Activated CD8-positive, alpha-beta memory T cell treated with anti-CD3 and anti-CD28 coated beads, Interleukin-2, amount 10 ng/mL, durations not matched to agents 7 days and 5 days (primary cell): ENCODE results near the gene ACVR2B. TPM values are rescaled to one million over a fixed set of nuclear protein-coding genes. Genes with fewer than 3 reads are reported as not detected.

Experiments used
- ATAC-seq: fragments of 150-1000 bp; cut with Tn5 transposase; one replicate; pipeline ENCODE4 v1.10.0; 2021; ENCODE audit warnings: moderate library complexity
- CTCF ChIA-PET: fragments of 350-600 bp; sonication (Branson Sonifier 250); formaldehyde crosslinking; loops from one replicate; lab custom pipeline; 2021; ENCODE audit warnings: antibody characterized with exemption; lab: Charles Lee
- DNase-seq: peaks from one replicate; pipeline ENCODE4 v3.0.0-alpha.2; 2020
- H3K27ac Mint-ChIP-seq: one replicate; pipeline ENCODE4 v1.8.0; 2021; ENCODE audit warnings: mild to moderate bottlenecking, mixed read lengths
- H3K27me3 Mint-ChIP-seq: one replicate; pipeline ENCODE4 v1.8.0; 2021; ENCODE audit warnings: mixed read lengths
- H3K36me3 Mint-ChIP-seq: one replicate; pipeline ENCODE4 v1.8.0; 2021; ENCODE audit warnings: mild to moderate bottlenecking, mixed read lengths
- H3K4me1 Mint-ChIP-seq: one replicate; pipeline ENCODE4 v1.8.0; 2021; ENCODE audit warnings: mixed read lengths
- H3K4me3 Mint-ChIP-seq: one replicate; pipeline ENCODE4 v1.8.0; 2021; ENCODE audit warnings: mild to moderate bottlenecking, moderate library complexity, mixed read lengths
- H3K9me3 Mint-ChIP-seq: one replicate; pipeline ENCODE4 v1.8.0; 2022; ENCODE audit warnings: low read depth, mixed read lengths
- total RNA-seq, 2 experiments: library from RNA; stranded (reverse); gene quantifications; one replicate each; pipeline ENCODE4 v1.2.3, GENCODE V29; 2021

Gene ACVR2B
- total RNA-seq, 2 experiments from 2014 or later = 4.6 to 6.4 TPM

DNA sequence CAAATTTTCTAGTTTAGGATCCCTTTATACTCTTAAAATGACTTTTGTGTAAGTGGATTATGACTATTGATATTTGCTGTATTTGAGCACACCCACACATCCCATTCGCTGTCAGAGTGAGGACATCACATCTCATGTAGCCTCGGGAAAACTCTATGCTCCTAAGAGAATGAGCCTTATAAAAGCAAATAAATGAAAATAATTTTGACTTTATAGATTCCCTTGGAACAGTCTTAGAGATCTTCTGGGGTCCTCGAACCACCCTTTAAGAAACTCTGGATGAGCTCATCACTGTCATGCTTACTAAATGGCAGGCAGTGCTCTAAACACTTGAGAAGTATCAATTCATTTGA, 26.4 kb downstream of the ACVR2B start:
- H3K4me3 Mint-ChIP-seq = no peak overlapping the region
- no peaks in the 10 kb centered on the region for H3K9me3 Mint-ChIP-seq
- ATAC-seq (no peak), DNase-seq (no peak)
- no peak overlapping the region for H3K27ac Mint-ChIP-seq
- H3K36me3 Mint-ChIP-seq = peaks cover 6% of the 10 kb centered on the region
- H3K27me3 Mint-ChIP-seq = no peaks in the 10 kb centered on the region
- no peaks in the 10 kb centered on the region for H3K4me1 Mint-ChIP-seq
- CTCF ChIA-PET = interaction anchor here (0.7 to 5.2 kb wide), 24 partner anchors 9 to 612 kb away, joined by 3 to 78 read pairs (median 3); partner anchors contain the start of genes ACVR2B, EXOG and XYLB

DNA sequence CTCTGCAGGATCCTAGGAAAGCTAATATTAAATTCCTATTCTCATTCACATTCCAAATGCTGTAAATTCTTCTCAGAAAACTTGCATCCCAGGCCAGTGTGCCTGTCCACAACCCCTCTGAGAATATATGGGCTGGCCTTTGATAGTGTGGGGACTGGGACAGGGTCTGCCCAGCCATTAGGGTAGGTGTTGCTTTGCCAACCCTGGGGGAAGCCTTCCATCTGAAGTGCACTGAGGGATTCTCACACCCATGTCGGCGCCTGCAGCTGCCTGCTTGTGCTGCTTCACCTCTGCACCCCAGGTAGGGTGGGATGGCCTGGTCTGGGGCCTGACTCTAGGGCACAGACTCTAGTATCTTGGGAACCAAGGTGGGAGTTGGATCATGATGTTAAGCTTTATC, 27.2 kb downstream of the ACVR2B start:
- CTCF ChIA-PET = interaction anchor here (0.7 to 5.2 kb wide), 14 partner anchors 8 to 364 kb away, joined by 3 to 78 read pairs (median 6); partner anchors contain the start of genes ACVR2B, EXOG and XYLB
- H3K36me3 Mint-ChIP-seq = peaks cover 6% of the 10 kb centered on the region
- no peaks in the 10 kb centered on the region for H3K4me1 Mint-ChIP-seq
- DNase-seq = peak; percentile 26
- no peak for ATAC-seq
- H3K27ac Mint-ChIP-seq = no peak overlapping the region
- H3K9me3 Mint-ChIP-seq = no peaks in the 10 kb centered on the region
- no peaks in the 10 kb centered on the region for H3K27me3 Mint-ChIP-seq
- H3K4me3 Mint-ChIP-seq = no peak overlapping the region

DNA sequence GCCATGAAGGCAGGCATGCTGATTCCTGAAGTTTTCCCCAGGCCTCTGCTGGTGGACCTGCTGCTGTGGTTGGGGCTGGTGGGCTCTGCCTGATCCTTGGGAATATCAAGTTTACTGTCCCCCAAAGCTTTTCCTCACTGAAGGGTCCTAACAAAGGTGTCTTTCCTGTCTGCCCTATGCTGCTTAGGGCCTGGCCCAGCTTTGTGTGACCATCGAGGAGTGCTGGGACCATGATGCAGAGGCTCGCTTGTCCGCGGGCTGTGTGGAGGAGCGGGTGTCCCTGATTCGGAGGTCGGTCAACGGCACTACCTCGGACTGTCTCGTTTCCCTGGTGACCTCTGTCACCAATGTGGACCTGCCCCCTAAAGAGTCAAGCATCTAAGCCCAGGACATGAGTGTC, 29.3 kb downstream of the ACVR2B start:
- no peak for ATAC-seq
- Mint-ChIP-seq H3K27ac (no peak overlapping the region), H3K9me3 (no peaks in the 10 kb centered on the region), H3K4me1 (peaks cover 8% of the 10 kb centered on the region), H3K36me3 (peaks cover 6% of the 10 kb centered on the region), H3K4me3 (no peak overlapping the region), H3K27me3 (no peaks in the 10 kb centered on the region)
- CTCF ChIA-PET = interaction anchor here (1.0 to 5.2 kb wide), 3 partner anchors 9 to 136 kb away, joined by 3 to 78 read pairs (median 4); partner anchors contain the start of gene XYLB
- DNase-seq = peak; percentile 28

DNA sequence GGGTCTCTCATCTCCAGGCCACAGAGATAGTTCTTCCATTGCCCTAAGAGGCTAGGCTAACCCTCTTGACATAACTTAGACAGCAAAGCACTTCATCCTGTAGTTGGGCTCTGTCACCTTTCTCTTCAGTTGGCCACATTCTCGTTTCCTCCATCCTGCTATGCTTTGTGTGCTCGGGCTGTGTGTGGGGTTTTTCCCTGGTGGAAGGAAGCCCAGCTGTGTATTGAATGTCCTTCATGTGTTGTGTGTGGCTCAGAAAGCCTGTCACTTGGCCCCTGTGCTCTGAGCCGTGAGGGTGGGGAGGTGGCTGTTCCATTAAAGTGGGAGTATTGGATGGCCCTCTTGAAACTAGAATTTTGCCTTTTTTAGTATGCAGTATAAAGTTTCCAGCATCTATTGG, 33.6 kb downstream of the ACVR2B start:
- CTCF ChIA-PET = interaction anchor here (0.8 kb wide), 1 partner anchor 9 kb away, joined by 3 read pairs; the partner anchor contains the start of gene EXOG
- H3K27me3 Mint-ChIP-seq = no peaks in the 10 kb centered on the region
- H3K9me3 Mint-ChIP-seq = no peaks in the 10 kb centered on the region
- no peak for DNase-seq
- H3K27ac Mint-ChIP-seq = no peak overlapping the region
- no peak for ATAC-seq
- peaks cover 8% of the 10 kb centered on the region for H3K4me1 Mint-ChIP-seq
- H3K4me3 Mint-ChIP-seq = no peak overlapping the region
- peaks cover 3% of the 10 kb centered on the region for H3K36me3 Mint-ChIP-seq

DNA sequence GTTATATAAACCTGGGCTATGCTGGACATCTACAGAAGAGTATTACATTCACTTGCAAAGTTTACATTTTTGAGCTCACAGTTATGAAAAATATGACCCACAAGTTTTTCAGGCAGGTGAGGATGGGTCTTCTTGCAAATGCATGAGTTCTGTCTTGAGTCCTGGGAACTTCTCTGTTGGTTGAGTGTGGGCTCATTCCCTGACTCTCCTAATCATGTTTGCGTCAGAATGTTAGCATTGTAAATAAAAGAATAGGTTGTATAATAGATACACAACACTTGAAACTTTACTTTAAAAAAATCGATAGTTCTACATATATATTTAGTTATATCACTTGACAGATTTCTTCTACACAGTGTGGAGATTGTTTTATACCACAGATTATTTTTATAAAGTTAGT, 35.3 kb downstream of the ACVR2B start:
- no peak for DNase-seq
- H3K27ac Mint-ChIP-seq = no peak overlapping the region
- CTCF ChIA-PET = interaction anchor here (1.0 to 1.6 kb wide), 2 partner anchors 9 to 371 kb away, joined by 4 to 6 read pairs; no protein-coding TSS in a partner anchor
- ATAC-seq = no peak
- H3K4me1 Mint-ChIP-seq = peaks cover 8% of the 10 kb centered on the region
- no peaks in the 10 kb centered on the region for H3K36me3 Mint-ChIP-seq
- no peak overlapping the region for H3K4me3 Mint-ChIP-seq
- no peaks in the 10 kb centered on the region for H3K27me3 Mint-ChIP-seq
- H3K9me3 Mint-ChIP-seq = no peaks in the 10 kb centered on the region

DNA sequence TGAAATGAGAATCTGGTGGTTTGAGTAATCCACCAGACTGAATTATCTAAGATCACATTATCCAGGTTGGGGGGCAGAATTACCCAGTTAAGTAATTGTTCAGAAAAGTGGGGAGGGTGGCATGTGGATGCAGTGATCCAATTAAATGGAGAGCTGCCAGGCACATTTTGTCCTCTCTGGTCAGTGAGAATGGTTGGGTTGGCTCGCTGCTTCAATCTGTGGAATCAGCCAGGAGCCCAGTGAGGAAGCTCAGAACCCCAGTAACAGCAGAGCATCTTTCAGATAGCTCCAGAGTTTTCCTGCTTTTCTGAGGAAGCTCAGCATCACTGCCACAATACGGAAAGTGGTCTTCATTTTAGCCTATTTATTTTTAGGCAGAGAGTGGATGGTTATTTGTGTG, 36.1 kb downstream of the ACVR2B start:
- no peak for ATAC-seq
- Mint-ChIP-seq H3K4me1 (peaks cover 8% of the 10 kb centered on the region), H3K9me3 (no peaks in the 10 kb centered on the region), H3K4me3 (no peak overlapping the region), H3K27ac (no peak overlapping the region), H3K36me3 (no peaks in the 10 kb centered on the region), H3K27me3 (no peaks in the 10 kb centered on the region)
- no peak for DNase-seq
- CTCF ChIA-PET = interaction anchor here (0.7 to 1.6 kb wide), 3 partner anchors 9 to 371 kb away, joined by 3 to 5 read pairs (median 4); partner anchors contain the start of gene XYLB

DNA sequence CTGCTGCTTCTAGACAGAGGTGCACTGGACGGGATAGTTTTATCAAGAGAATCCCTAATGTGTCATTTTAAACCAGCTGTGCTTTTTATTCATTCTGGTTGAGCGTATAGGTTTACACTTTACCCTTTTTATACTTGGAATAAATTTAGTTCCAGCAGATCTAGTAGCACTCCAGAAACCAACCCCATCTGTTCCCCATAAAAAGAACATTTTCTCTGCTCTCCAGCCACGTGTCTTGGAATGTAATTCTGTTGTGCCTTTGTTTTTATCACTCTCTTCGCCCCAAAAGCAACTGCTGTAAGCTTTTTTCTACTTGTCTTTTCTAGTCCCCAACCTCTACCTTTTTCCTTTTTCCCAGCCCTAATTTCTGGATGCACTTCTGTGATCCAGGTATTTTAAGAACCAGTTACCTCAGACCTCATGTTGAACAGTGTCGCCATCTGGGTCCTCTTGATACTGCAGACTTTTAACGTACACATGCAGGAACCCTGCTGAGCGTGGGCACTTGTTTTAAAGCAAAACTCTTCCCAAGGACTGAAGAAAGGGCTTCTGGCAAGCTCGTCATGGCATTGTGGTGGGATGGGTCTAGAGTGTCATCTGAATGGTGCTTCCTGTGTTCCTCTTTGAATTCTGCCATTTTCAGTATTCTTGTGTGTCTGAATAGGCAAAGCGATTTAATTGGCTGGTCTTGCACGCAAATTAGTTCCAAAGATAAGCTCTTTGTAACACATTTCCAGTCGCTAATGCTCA, 36.8 kb downstream of the ACVR2B start:
- no peak for ATAC-seq
- Mint-ChIP-seq H3K27me3 (no peaks in the 10 kb centered on the region), H3K4me3 (no peak overlapping the region)

DNA sequence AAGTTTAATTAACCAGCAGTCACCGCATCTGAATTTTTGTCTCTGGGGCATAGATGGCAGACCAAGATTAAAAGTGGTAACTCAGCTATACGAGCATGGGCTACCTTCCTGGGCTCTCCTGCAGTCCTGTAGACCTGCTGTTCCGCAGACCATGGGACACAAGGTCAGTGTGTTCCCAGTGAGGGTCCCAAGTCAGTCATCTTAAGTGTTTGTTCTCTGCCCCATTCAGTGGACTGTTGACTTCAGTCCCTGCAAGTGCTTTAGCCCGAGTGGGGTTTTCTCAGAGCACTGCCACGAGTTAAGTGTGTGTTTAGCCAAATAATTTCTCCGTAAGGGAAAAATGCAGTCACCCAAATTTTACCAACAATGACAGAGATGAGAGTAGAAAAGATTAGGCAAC, 37.5 kb downstream of the ACVR2B start:
- H3K27ac Mint-ChIP-seq = no peak overlapping the region
- H3K36me3 Mint-ChIP-seq = no peaks in the 10 kb centered on the region
- ATAC-seq (no peak), DNase-seq (no peak)
- no peaks in the 10 kb centered on the region for H3K9me3 Mint-ChIP-seq
- H3K4me1 Mint-ChIP-seq = peaks cover 12% of the 10 kb centered on the region
- H3K4me3 Mint-ChIP-seq = no peak overlapping the region
- H3K27me3 Mint-ChIP-seq = no peaks in the 10 kb centered on the region
- CTCF ChIA-PET = interaction anchor here (0.8 to 1.6 kb wide), 2 partner anchors 10 to 17 kb away, joined by 3 to 5 read pairs; no protein-coding TSS in a partner anchor

More for the DNA sequence above, 36.8 kb downstream of the ACVR2B start:
- Mint-ChIP-seq H3K9me3 (no peaks in the 10 kb centered on the region), H3K27ac (no peak overlapping the region), H3K36me3 (no peaks in the 10 kb centered on the region), H3K4me1 (peaks cover 8% of the 10 kb centered on the region)
- no peak for DNase-seq
- CTCF ChIA-PET = interaction anchor here (0.7 to 1.6 kb wide), 4 partner anchors 10 to 372 kb away, joined by 3 to 5 read pairs (median 4); partner anchors contain the start of gene XYLB

DNA sequence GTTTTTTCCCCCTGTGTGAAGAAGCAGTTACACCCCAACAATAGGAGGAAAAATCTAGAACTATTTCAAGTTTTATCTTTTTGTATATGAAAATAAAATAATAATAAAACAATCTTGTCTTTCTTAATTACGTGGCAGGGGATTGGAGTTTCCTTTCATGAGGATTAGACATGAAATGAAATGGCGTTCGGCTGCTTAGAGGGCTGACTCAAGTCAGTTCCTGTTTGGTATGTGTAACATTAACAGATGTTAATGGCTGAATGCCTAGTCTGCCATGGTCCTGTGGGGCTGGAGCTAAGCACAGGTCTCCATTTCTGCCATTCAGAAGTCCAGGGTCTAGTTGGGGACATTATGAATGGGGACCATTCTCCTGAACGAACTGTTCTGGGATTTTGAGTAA, 39.3 kb downstream of the ACVR2B start:
- CTCF ChIA-PET = interaction anchor here (1.2 to 1.3 kb wide), 2 partner anchors 11 to 146 kb away, joined by 4 to 7 read pairs; partner anchors contain the start of gene XYLB
- H3K4me1 Mint-ChIP-seq = peaks cover 13% of the 10 kb centered on the region
- no peak overlapping the region for H3K4me3 Mint-ChIP-seq
- no peaks in the 10 kb centered on the region for H3K9me3 Mint-ChIP-seq
- H3K36me3 Mint-ChIP-seq = peaks cover 2% of the 10 kb centered on the region
- H3K27ac Mint-ChIP-seq = no peak overlapping the region
- H3K27me3 Mint-ChIP-seq = no peaks in the 10 kb centered on the region
- ATAC-seq (no peak), DNase-seq (no peak)

DNA sequence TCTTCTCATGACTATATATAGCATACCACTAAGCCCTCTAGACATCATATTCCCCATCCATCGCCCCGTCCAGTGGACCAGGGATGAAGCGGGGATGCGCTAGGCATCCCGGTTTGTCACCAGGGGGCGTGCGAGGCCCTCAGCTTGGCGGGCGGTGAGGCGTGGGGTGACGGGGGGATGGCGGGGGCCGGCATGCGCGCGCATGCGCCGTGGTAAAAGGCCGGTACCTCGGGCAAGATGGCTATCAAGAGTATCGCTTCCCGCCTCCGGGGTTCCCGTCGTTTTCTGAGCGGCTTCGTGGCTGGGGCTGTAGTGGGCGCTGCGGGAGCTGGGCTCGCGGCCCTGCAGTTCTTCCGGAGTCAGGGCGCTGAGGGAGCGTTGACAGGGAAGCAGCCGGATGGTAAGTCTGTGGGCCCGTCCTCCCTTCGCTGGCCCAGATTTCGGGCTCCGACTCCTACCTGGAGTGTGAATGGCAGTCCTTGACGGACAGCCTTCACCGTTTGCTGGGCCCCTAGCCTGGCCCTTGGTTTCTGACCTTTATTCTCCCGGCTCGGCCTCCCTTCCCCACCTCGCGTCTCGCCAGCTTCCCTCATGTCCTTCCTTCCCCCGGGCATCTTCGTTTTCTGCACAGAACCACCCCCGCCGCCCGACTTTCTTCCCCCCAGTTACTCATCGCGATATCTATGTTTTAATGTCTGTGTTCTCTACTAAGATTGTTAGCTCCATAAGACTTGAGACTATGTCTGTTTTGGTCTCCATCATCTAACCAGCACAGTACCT, 42.6 kb downstream of the ACVR2B start, which contains the start of gene EXOG:
Gene EXOG (plus strand): TSS at position 210 of the 780 bp plus-strand sequence. CDS start 28 bp downstream, at position 238.
- ATAC-seq = peak; percentile 92
- DNase-seq = peak; percentile 96
- Mint-ChIP-seq H3K4me1 (peaks cover 23% of the 10 kb centered on the region), H3K27ac (peak within 1 kb of the TSS; percentile 93), H3K9me3 (no peaks in the 10 kb centered on the region), H3K4me3 (peak within 1 kb of the TSS; percentile 94), H3K27me3 (no peaks in the 10 kb centered on the region), H3K36me3 (peaks cover 19% of the 10 kb centered on the region)
- CTCF ChIA-PET = interaction anchor here (0.6 to 3.6 kb wide), 33 partner anchors 9 to 1309 kb away, joined by 3 to 30 read pairs (median 4); partner anchors contain the start of gene XYLB

DNA sequence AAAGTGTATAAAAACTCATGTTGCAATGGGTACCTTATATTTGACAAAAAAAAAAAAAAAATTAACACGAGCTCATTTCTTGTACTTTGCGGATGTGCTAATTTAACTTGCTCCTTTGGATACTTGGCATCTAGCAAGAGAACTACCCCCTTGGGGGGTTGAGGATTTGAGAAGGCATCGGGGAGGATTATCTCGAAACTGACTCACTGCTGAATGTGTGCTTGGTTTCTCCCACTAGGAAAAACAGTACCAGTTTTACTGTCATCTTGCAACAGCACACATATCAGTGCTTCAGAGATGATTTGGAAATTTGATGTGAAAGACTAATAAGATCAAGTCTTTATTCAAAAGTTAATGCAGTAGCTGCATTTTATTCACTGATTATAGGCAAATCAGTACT, 43.3 kb downstream of the ACVR2B start:
- H3K27ac Mint-ChIP-seq = peak overlapping the region; percentile 93
- no peaks in the 10 kb centered on the region for H3K27me3 Mint-ChIP-seq
- CTCF ChIA-PET = interaction anchor here (0.7 to 3.6 kb wide), 19 partner anchors 10 to 562 kb away, joined by 3 to 30 read pairs (median 8); partner anchors contain the start of gene XYLB
- peak overlapping the region; percentile 94 for H3K4me3 Mint-ChIP-seq
- ATAC-seq = no peak
- peaks cover 23% of the 10 kb centered on the region for H3K4me1 Mint-ChIP-seq
- DNase-seq = no peak
- H3K9me3 Mint-ChIP-seq = no peaks in the 10 kb centered on the region
- peaks cover 22% of the 10 kb centered on the region for H3K36me3 Mint-ChIP-seq

DNA sequence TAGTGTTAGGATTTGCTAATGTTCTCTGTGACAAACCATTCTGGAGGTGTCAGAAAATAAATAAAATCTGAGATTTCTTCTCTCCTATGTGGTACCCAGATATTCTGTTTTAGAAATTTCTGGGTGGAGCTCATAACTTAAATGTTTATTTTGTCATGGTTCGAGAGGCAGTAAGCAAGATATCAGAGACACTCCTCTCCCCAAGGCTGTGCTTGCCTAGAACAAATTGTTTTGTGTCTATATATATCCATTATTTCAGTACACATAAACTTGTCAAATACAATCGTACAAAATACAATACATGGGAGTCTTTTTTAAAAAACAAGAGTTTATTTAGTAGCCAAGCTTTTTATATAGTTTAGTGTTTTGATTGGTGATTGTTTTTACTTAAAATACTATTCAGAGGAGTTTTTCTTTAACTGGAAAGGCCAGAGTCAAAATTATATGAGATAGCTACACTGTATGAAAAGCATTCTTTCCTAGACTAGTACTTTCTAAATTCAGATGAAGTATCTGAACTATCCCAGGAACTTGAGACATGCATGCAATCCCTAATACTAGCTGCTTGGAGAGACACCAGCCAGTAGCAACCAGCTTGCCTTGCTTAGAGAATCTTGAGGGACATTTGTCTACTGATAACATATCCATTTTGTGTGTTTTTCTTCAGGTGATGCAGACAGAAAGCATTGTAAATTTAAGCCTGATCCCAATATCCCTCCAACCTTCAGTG, 47.2 kb downstream of the ACVR2B start:
- no peaks in the 10 kb centered on the region for H3K9me3 Mint-ChIP-seq
- no peak overlapping the region for H3K4me3 Mint-ChIP-seq
- H3K4me1 Mint-ChIP-seq = peaks cover 21% of the 10 kb centered on the region
- CTCF ChIA-PET = interaction anchor here (1.1 to 2.2 kb wide), 4 partner anchors 21 to 787 kb away, joined by 3 to 7 read pairs (median 6); partner anchors contain the start of gene XYLB
- ATAC-seq (no peak), DNase-seq (no peak)
- H3K36me3 Mint-ChIP-seq = peaks cover 30% of the 10 kb centered on the region
- no peaks in the 10 kb centered on the region for H3K27me3 Mint-ChIP-seq
- H3K27ac Mint-ChIP-seq = no peak overlapping the region
